Skeletal muscle tissue (tissue), 4 donors: ENCODE results near the gene GRIK1. TPM values are rescaled to one million over a fixed set of nuclear protein-coding genes. Genes with fewer than 3 reads are reported as not detected.

ENCODE experiments used
- H3K27ac ChIP-seq: one replicate; pipeline ENCODE4 v1.7.0; 2013; ENCODE audit warnings: mild to moderate bottlenecking, low read depth, low read length, inconsistent platforms
- H3K27me3 ChIP-seq, 3 donors: one replicate each; pipeline ENCODE4 v1.7.0; 2013; ENCODE audit warnings: low read length in 3 of 3; ENCODE audit not compliant: control insufficient read depth in 3 of 3, insufficient read depth in 3 of 3
- H3K36me3 ChIP-seq, 3 donors: one replicate each; pipeline ENCODE4 v1.7.0; 2013; ENCODE audit warnings: low read length in 3 of 3; ENCODE audit not compliant: control insufficient read depth in 3 of 3, insufficient read depth in 3 of 3
- H3K4me1 ChIP-seq, 3 donors: one replicate each; pipeline ENCODE4 v1.7.0; 2013; ENCODE audit warnings: low read length in 3 of 3, mild to moderate bottlenecking in 3 of 3; ENCODE audit not compliant: control insufficient read depth in 3 of 3, insufficient read depth in 3 of 3
- H3K4me3 ChIP-seq, 3 donors: one replicate each; pipeline ENCODE4 v1.7.0; 2013; ENCODE audit warnings: low read length in 3 of 3
- H3K9ac ChIP-seq, 3 donors: one replicate each; pipeline ENCODE4 v1.7.0; 2013; ENCODE audit warnings: low read length in 3 of 3, mild to moderate bottlenecking in 3 of 3, moderate library complexity in 2 of 3, low read depth in 1 of 3
- H3K9me3 ChIP-seq, 3 donors: one replicate each; pipeline ENCODE4 v1.7.0; 2013; ENCODE audit warnings: low read length in 3 of 3; ENCODE audit not compliant: control insufficient read depth in 3 of 3
- total RNA-seq: library from RNA; depleted of rRNA; stranded (reverse); fragments of >200 nt; gene quantifications from one replicate; pipeline ENCODE4 v1.2.3, GENCODE V29; 2014
- donor health status: Osteomylitis.

GRIK1 gene
- total RNA-seq, 1 donor from 2014 or later: 1.0 TPM

DNA sequence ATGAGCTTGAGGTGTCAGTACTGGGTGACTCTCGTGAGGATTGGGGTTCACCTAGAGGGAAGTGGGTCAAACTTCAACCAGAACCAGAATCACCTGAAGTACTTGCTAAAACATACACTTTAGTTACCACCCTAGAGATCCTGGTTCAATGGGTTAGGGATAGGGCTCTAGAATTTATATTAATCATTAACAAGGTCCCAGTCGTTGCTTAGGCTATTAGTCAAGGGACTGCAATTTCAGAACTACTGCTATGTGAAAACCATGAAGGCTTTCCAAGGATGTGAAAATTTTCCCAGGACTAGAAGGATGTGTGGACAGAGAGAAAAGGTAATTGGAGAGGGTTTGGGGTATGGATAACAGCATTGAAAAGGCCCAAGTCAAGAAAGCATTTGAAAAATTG is 162.6 kb downstream of the GRIK1 start:
- no peaks in the 10 kb centered on the region for H3K27me3 ChIP-seq
- no peak overlapping the region for H3K27ac ChIP-seq
- H3K4me1 ChIP-seq: no peaks in the 10 kb centered on the region
- no peak overlapping the region for H3K9ac ChIP-seq
- no peak overlapping the region for H3K4me3 ChIP-seq
- H3K9me3 ChIP-seq: no peaks in the 10 kb centered on the region
- no peaks in the 10 kb centered on the region for H3K36me3 ChIP-seq

DNA sequence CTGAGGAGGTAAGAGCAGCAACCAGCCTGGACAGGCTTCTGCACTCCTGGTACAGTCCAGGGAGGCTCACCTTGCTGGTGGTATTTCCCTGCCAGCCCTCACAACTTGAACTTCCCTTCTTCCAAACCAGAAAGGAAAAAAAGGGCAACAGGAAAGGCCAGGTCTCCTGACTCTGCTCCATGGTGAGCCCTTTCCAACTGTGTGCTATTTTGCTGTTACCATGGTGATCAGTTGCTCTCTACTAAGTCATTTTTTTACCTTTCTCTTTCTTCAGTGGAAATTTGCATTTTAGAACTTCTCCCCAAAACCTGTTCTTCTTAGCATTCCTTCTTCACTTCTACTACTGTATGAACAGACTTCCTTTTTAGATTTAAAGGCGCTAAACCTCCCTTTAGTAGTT is 164.3 kb downstream of the GRIK1 start:
- no peaks in the 10 kb centered on the region for H3K4me1 ChIP-seq
- no peak overlapping the region for H3K4me3 ChIP-seq
- H3K36me3 ChIP-seq: no peaks in the 10 kb centered on the region
- H3K27ac ChIP-seq: no peak overlapping the region
- H3K27me3 ChIP-seq: no peaks in the 10 kb centered on the region
- H3K9ac ChIP-seq: no peak overlapping the region
- no peaks in the 10 kb centered on the region for H3K9me3 ChIP-seq

DNA sequence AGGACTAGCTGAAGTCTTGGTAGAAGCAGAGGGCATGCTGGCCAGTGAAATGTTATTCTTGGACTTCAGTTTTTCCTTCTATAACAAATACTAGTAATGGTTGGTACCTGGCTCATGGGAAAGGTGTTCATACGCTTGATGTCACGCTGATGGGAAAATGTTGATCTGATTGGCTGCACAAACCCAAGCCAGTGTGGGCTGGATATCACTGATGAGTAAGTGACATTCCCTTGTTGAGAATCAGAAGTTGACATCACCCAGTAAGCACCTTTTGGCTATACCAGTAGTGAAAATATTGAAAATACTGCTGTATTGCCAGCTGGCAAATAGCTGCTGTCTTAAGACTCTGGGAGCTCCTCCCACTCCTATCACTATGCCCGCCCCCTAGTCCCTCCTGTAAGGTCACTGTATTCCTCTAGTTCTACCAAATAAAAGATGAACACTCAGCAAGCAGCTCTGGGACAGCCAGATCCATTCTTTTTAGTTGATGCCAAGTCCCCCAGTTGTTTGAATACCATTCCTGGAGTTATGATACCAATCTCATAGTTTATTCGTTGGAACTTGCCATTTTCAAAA is 168.2 kb downstream of the GRIK1 start:
- no peaks in the 10 kb centered on the region for H3K4me1 ChIP-seq
- no peaks in the 10 kb centered on the region for H3K27me3 ChIP-seq
- no peak overlapping the region for H3K27ac ChIP-seq
- H3K9me3 ChIP-seq: no peaks in the 10 kb centered on the region
- no peaks in the 10 kb centered on the region for H3K36me3 ChIP-seq
- H3K4me3 ChIP-seq: no peak overlapping the region
- H3K9ac ChIP-seq: no peak overlapping the region

DNA sequence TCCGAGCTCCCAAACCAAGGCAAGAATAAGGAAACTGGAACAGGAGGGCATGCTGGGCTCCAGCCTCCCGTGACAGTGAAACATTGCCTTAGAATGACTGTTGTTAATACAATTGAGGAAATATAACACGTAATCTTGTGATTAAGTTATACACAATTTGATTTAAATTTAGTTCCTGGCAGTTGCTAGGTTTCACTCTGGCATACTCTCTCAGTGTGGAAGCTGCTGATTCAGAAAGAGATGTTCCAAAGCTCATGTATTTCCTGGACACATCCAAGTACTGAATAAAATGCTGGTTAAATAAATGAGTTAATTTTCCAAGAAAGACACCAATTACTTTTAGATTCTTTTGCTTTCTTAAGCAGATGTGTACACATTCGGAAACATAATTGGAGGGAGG is 176.1 kb downstream of the GRIK1 start:
- Histone ChIP-seq H3K9ac (no peak overlapping the region), H3K27ac (no peak overlapping the region), H3K27me3 (no peaks in the 10 kb centered on the region), H3K36me3 (no peaks in the 10 kb centered on the region), H3K4me3 (no peak overlapping the region), H3K9me3 (no peaks in the 10 kb centered on the region), H3K4me1 (no peaks in the 10 kb centered on the region)

DNA sequence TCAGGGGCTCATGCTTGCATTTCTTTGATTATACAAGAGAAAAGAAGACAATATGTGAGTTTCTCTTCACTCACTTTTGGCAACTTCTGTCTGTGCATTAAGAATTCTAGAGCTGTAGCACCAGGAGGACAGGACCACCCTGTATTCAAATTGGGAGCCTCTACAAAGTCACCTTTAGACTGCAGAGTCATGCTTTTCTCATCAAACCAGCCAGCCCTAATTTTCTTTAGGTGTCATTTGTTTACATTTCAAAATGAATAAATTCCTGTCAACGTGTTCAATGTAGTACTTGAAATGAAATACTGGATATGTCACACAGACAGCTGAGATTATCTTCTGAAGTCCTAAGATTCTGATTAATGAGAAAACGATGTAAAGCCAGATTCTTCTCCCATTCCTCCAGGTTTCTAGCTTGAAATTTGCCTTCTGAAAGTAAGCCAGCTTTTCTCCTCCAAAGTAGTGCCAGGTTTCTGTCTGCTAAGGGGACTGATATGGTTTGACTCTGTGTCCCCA is 177.2 kb downstream of the GRIK1 start:
- no peaks in the 10 kb centered on the region for H3K4me1 ChIP-seq
- H3K27ac ChIP-seq: no peak overlapping the region
- no peaks in the 10 kb centered on the region for H3K27me3 ChIP-seq
- no peak overlapping the region for H3K9ac ChIP-seq
- no peaks in the 10 kb centered on the region for H3K36me3 ChIP-seq
- H3K4me3 ChIP-seq: no peak overlapping the region
- H3K9me3 ChIP-seq: no peaks in the 10 kb centered on the region

DNA sequence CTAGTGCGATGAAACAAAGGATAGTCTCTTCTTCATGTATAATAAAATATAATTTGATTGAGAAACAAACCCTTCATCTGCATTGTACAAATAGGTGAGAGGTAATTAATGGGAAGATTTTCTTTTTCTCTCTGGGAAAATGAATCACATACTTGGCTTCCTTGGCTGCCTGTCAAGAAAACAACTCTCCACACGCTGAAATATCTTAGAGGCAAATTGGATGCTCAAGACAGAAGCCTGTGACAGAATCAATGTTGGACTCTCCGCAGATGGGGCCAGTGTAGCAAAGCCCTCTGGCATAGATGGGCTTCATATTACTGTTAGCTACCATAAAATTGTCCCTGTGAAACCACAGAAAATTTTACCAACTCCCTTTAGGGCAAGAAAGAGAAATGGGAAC is 186.6 kb downstream of the GRIK1 start:
- Histone ChIP-seq H3K9me3 (no peaks in the 10 kb centered on the region), H3K9ac (no peak overlapping the region), H3K36me3 (no peaks in the 10 kb centered on the region), H3K4me3 (no peak overlapping the region), H3K27ac (no peak overlapping the region), H3K27me3 (no peaks in the 10 kb centered on the region), H3K4me1 (no peaks in the 10 kb centered on the region)

DNA sequence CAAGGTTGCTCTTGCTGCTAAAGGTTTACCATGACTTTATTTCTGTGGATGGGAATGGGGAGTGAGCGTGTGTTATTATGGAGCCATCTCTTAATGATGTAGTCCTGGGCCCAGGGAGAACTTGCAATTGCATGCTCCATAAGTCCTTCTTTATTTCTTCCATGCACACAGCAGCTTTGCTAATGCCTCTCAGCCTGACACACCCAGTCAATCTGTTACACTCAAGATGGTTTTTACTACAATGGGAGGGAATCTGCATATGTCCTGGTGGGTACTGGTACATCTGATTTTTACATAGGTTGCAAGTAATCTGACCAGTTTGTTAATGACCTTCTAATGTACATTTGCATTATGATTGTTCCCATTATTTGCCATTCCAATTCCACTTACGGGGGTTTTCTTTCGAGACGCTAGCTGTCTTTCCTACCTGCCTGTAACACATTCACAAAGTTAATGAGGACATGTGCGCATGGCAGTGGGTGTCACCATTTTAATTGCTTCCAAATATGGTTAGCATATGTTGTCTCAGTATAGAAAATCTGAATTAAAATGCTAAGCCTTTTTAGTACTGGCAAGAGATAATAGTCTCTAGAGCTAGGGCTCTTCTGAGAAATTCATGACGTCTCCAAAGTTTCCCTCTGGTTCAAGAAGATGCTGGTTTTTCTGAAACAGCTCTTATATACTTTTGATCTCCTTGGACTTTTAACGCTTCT is 188.2 kb downstream of the GRIK1 start:
- H3K9ac ChIP-seq: no peak overlapping the region
- H3K4me3 ChIP-seq: no peak overlapping the region
- H3K27ac ChIP-seq: no peak overlapping the region
- H3K9me3 ChIP-seq: no peaks in the 10 kb centered on the region
- no peaks in the 10 kb centered on the region for H3K27me3 ChIP-seq
- no peaks in the 10 kb centered on the region for H3K36me3 ChIP-seq
- no peaks in the 10 kb centered on the region for H3K4me1 ChIP-seq

DNA sequence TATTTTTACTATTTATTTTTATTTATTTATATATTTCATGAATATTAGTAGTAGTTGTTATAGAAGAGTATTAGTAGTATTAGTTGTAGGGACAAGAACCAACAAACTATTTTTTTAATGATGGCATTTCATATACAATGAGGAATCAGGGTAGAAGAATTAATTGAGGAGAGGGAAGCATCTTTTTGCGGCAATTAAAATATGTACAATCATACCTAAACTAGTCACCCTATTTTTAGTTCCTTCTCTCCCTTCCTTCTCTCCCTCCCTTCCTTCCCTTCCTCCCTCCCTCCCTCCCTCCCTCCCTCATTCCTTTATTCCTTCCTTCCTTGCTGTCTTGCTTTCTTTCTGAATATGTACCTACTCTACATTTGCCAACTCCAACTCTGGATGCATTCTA is 189.8 kb downstream of the GRIK1 start:
- H3K27me3 ChIP-seq: no peaks in the 10 kb centered on the region
- H3K9ac ChIP-seq: no peak overlapping the region
- H3K4me3 ChIP-seq: no peak overlapping the region
- no peaks in the 10 kb centered on the region for H3K9me3 ChIP-seq
- H3K36me3 ChIP-seq: no peaks in the 10 kb centered on the region
- H3K27ac ChIP-seq: no peak overlapping the region
- H3K4me1 ChIP-seq: no peaks in the 10 kb centered on the region

DNA sequence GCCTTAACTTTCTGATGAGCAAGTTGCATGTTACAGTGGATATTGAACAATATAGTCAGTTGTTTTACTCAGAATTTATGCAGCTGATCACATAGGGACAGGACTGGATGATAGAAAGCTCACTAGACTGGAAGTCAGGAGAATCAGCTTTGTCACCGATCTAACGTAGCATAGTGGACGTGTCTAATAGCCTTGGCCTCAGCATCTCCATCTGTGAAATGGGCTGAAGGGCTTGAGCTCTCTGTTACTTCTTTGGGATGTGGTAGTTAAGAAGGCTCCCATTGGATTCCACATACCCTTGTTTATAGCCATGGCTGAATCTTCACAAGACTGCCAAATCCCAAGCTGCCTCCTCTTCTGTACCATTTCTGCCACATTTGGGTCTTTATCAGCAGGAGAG is 190.6 kb downstream of the GRIK1 start:
- no peak overlapping the region for H3K27ac ChIP-seq
- H3K4me1 ChIP-seq: no peaks in the 10 kb centered on the region
- no peak overlapping the region for H3K4me3 ChIP-seq
- no peaks in the 10 kb centered on the region for H3K27me3 ChIP-seq
- no peaks in the 10 kb centered on the region for H3K36me3 ChIP-seq
- no peaks in the 10 kb centered on the region for H3K9me3 ChIP-seq
- no peak overlapping the region for H3K9ac ChIP-seq

DNA sequence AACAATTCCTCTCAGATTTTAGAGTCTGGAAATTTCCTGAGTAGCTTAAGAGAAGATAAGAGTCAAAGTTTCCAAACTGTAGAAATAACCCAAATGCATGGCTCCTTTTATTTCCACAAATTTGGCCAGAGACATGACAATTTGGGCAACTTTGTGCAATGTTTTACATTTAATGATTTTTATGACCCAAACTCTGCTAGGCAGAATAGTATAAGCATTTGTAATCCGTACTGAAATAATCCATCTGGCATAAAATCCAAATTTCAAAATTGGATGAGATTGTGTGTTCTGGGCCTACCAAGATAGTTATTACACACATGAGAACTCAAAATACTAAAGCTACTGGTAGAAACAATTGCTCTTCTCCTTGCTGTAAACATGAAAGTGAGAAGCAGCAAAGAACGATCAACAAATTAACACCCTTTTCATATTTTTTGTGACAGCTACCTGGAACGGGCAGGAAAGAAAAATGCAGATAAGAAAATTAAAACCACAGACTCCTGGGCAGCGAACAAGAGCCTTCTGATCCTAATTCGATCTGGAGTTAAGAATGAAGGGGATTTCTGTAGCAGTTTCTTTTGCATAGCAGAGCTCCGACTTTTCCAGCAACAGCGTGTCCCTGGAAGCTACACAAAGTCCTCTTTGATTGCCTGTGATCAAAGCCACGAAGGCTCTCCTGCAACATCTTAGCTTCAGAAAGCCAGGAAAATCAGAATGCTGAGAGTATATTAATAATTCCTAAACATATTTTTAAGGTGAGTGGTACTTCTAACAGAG is 191.2 kb downstream of the GRIK1 start:
- Histone ChIP-seq H3K27me3 (no peaks in the 10 kb centered on the region), H3K9me3 (no peaks in the 10 kb centered on the region), H3K36me3 (no peaks in the 10 kb centered on the region), H3K4me3 (no peak overlapping the region), H3K9ac (no peak overlapping the region), H3K27ac (no peak overlapping the region), H3K4me1 (no peaks in the 10 kb centered on the region)
